Measurements from ENCODE around the gene SBF2. TPM values are rescaled to one million over a fixed set of nuclear protein-coding genes. Genes with fewer than 3 reads are reported as not detected.

SBF2 gene
- total RNA-seq, 3 donors from 2014 or later (not counting 1 experiment from before 2014, with no cell fraction given) = 25.2 to 26.9 (median 26.3) TPM

DNA sequence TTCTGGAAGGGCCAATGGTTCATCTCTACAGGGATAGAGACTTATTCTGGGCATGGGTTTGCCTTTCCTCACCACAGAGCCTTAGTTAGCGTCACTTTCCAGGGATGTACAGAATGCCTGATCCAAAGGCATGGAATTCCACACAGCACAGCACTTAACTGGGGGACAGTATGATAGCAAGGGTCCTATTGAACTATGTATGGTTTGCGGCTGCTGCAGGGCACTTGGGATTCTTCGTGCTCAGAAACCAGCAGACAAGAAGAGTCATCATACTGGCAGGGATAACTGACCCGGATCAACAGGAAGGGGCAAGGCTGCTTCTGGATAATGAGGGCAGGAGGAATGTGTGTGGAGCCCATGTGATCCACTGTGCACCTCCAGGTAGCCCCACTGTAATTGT is 524.4 kb downstream of the SBF2 start:
- Histone ChIP-seq H3K27ac (ENCODE audit: low read length) (no peak overlapping the region), H3K27me3 (ENCODE audit: control insufficient read depth, insufficient read depth, low read length) (no peaks in the 10 kb centered on the region), H3K9me3 (ENCODE audit: control insufficient read depth, insufficient read depth, low read length) (no peaks in the 10 kb centered on the region), H3K4me3 (ENCODE audit: low read length) (no peak overlapping the region), H3K36me3 (ENCODE audit: control insufficient read depth, insufficient read depth, low read length) (no peaks in the 10 kb centered on the region), H3K4me1 (ENCODE audit: control insufficient read depth, insufficient read depth, low read length) (no peaks in the 10 kb centered on the region)
- Mint-ChIP-seq H3K4me3 (no peak overlapping the region), H3K27ac (no peak overlapping the region), H3K36me3 (no peaks in the 10 kb centered on the region), H3K27me3 (ENCODE audit: low read depth in 2 of 2) (no peaks in the 10 kb centered on the region), H3K9me3 (no peaks in the 10 kb centered on the region), H3K4me1 (no peaks in the 10 kb centered on the region)
- WGBS (ENCODE audit: insufficient coverage) = 70% methylated on average over 4 of the region's 4 CpGs
- intact Hi-C loops (cut with micrococcal nuclease) = no loop called here
- TF ChIP-seq, protein P1, sequence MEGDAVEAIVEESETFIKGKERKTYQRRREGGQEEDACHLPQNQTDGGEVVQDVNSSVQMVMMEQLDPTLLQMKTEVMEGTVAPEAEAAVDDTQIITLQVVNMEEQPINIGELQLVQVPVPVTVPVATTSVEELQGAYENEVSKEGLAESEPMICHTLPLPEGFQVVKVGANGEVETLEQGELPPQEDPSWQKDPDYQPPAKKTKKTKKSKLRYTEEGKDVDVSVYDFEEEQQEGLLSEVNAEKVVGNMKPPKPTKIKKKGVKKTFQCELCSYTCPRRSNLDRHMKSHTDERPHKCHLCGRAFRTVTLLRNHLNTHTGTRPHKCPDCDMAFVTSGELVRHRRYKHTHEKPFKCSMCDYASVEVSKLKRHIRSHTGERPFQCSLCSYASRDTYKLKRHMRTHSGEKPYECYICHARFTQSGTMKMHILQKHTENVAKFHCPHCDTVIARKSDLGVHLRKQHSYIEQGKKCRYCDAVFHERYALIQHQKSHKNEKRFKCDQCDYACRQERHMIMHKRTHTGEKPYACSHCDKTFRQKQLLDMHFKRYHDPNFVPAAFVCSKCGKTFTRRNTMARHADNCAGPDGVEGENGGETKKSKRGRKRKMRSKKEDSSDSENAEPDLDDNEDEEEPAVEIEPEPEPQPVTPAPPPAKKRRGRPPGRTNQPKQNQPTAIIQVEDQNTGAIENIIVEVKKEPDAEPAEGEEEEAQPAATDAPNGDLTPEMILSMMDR (IDR thresholded peaks at IDR 0.05) = no peak
- DNase-seq (no peak), ATAC-seq (no peak)

DNA sequence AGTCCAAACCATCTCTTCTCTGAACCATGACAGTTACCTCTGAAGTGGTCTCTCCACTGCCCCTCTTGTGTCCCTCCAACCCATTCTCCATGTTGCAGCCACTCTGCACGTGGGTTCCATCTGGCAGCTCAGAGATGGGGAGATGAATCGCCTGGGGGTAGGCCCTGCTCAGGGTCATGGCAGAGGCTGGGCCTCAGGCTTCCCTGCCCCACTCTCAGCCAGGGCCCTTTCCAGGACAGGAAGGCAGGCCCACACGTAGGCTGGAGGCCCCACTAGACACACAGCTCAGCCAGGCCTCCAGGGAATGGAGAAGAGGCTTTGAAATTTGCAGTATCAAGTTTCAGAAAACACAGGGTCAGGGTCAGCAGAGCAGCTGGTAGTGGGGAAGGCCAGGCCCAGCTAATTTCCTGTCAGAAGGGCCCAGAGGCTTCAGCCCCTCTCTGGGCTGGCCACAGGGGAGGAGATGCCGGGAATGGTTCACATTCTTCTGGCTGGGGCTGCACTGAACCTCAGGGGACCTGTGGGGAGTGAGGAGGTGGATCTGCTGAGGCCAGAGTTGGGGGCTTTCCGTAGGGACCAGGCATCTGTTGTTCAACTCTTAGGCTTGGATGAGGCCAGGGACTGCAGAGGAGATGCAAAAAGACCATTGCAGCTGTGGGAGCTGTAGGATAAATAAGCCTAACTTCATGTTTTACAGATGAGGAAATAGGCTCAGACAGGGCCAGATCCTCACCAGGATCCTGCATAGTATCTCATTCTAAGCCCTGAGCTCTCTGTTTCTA is 528.5 kb downstream of the SBF2 start:
- H3K9me3 ChIP-seq (ENCODE audit: control insufficient read depth, insufficient read depth, low read length) = no peaks in the 10 kb centered on the region
- H3K4me3 ChIP-seq (ENCODE audit: low read length) = no peak overlapping the region
- H3K4me1 ChIP-seq (ENCODE audit: control insufficient read depth, insufficient read depth, low read length) = no peaks in the 10 kb centered on the region
- H3K27me3 ChIP-seq (ENCODE audit: control insufficient read depth, insufficient read depth, low read length) = no peaks in the 10 kb centered on the region
- Mint-ChIP-seq H3K27me3 (ENCODE audit: low read depth in 2 of 2) (no peaks in the 10 kb centered on the region), H3K4me1 (no peaks in the 10 kb centered on the region), H3K4me3 (no peak overlapping the region), H3K9me3 (no peaks in the 10 kb centered on the region), H3K27ac (no peak overlapping the region), H3K36me3 (no peaks in the 10 kb centered on the region)
- intact Hi-C loops (cut with micrococcal nuclease) = no loop called here
- H3K36me3 ChIP-seq (ENCODE audit: control insufficient read depth, insufficient read depth, low read length) = no peaks in the 10 kb centered on the region
- ATAC-seq (no peak), DNase-seq (no peak)
- TF ChIP-seq, protein P1 (IDR thresholded peaks at IDR 0.05) = no peak
- no peak overlapping the region for H3K27ac ChIP-seq (ENCODE audit: low read length)
- 86% methylated on average over 5 of the region's 5 CpGs for WGBS (ENCODE audit: insufficient coverage)

DNA sequence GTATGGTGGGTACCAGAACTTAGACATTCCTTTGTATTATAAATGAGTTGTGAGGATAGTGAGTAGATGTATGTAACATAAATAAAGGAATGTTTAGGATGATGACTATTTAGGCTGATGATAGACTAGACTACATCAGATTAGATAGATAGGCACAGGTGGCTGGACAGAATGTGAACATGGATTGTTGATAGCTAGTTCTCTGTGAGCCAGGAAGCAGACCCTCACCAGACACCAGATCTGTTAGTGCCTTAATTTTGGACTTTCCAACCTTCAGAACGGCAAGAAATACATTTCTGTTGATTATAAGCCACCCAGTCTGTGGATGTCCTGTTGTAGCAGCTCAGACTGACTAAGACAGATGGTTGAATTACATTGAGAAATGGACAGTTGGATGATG is 530.7 kb downstream of the SBF2 start:
- no peaks in the 10 kb centered on the region for H3K36me3 ChIP-seq (ENCODE audit: control insufficient read depth, insufficient read depth, low read length)
- intact Hi-C loops (cut with micrococcal nuclease) = no loop called here
- no peak for DNase-seq
- peaks cover 13% of the 10 kb centered on the region for H3K4me1 ChIP-seq (ENCODE audit: control insufficient read depth, insufficient read depth, low read length)
- 94% methylated on average over 1 of the region's 1 CpG for WGBS (ENCODE audit: insufficient coverage)
- TF ChIP-seq, protein P1 (IDR thresholded peaks at IDR 0.05) = no peak
- Mint-ChIP-seq H3K27ac (peak overlapping the region in 1 of 2 donors; percentile 13), H3K9me3 (no peaks in the 10 kb centered on the region), H3K4me1 (peaks cover 8 to 11% of the 10 kb centered on the region in 2 donors), H3K4me3 (no peak overlapping the region), H3K36me3 (no peaks in the 10 kb centered on the region), H3K27me3 (ENCODE audit: low read depth in 2 of 2) (no peaks in the 10 kb centered on the region)
- no peaks in the 10 kb centered on the region for H3K9me3 ChIP-seq (ENCODE audit: control insufficient read depth, insufficient read depth, low read length)
- no peak overlapping the region for H3K4me3 ChIP-seq (ENCODE audit: low read length)
- no peak for ATAC-seq
- H3K27me3 ChIP-seq (ENCODE audit: control insufficient read depth, insufficient read depth, low read length) = no peaks in the 10 kb centered on the region
- no peak overlapping the region for H3K27ac ChIP-seq (ENCODE audit: low read length)

DNA sequence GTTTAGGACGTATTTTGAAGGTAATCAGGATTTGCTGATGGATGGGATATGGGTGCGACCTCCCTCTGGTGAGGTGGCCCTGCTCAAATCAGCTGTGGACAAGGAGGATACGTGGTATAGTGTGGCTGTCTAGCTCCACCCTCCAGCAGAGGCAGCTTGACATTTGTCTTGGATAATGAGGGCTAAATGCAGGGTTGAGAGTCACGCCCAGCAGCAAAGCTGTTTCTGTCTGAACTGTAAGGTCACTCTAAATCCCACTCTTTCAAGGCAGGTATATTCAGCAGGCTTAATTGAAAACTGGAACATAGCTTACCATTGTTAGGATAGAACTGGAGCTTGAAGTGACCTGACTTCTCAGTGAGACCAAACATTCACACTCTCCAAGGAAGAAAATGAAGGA is 531.5 kb downstream of the SBF2 start:
- DNase-seq (no peak), ATAC-seq (no peak)
- intact Hi-C loops (cut with micrococcal nuclease) = no loop called here
- Mint-ChIP-seq H3K27ac (no peak overlapping the region), H3K36me3 (no peaks in the 10 kb centered on the region), H3K4me3 (no peak overlapping the region), H3K4me1 (peaks cover 12 to 15% of the 10 kb centered on the region in 2 donors), H3K9me3 (no peaks in the 10 kb centered on the region), H3K27me3 (ENCODE audit: low read depth in 2 of 2) (no peaks in the 10 kb centered on the region)
- TF ChIP-seq, protein P1 (IDR thresholded peaks at IDR 0.05) = no peak
- Histone ChIP-seq H3K4me3 (ENCODE audit: low read length) (no peak overlapping the region), H3K27me3 (ENCODE audit: control insufficient read depth, insufficient read depth, low read length) (no peaks in the 10 kb centered on the region), H3K36me3 (ENCODE audit: control insufficient read depth, insufficient read depth, low read length) (no peaks in the 10 kb centered on the region), H3K27ac (ENCODE audit: low read length) (no peak overlapping the region), H3K9me3 (ENCODE audit: control insufficient read depth, insufficient read depth, low read length) (no peaks in the 10 kb centered on the region), H3K4me1 (ENCODE audit: control insufficient read depth, insufficient read depth, low read length) (peaks cover 16% of the 10 kb centered on the region)
- 89% methylated on average over 4 of the region's 4 CpGs for WGBS (ENCODE audit: insufficient coverage)

All from natural killer cell (primary cell).